Measurements from ENCODE around the gene PLEKHJ1.

- no peak for TF ChIP-seq JUNB (IDR thresholded peaks at IDR 0.05)
- TF ChIP-seq, protein P1, sequence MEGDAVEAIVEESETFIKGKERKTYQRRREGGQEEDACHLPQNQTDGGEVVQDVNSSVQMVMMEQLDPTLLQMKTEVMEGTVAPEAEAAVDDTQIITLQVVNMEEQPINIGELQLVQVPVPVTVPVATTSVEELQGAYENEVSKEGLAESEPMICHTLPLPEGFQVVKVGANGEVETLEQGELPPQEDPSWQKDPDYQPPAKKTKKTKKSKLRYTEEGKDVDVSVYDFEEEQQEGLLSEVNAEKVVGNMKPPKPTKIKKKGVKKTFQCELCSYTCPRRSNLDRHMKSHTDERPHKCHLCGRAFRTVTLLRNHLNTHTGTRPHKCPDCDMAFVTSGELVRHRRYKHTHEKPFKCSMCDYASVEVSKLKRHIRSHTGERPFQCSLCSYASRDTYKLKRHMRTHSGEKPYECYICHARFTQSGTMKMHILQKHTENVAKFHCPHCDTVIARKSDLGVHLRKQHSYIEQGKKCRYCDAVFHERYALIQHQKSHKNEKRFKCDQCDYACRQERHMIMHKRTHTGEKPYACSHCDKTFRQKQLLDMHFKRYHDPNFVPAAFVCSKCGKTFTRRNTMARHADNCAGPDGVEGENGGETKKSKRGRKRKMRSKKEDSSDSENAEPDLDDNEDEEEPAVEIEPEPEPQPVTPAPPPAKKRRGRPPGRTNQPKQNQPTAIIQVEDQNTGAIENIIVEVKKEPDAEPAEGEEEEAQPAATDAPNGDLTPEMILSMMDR (IDR thresholded peaks at IDR 0.05): no peak
- TF ChIP-seq SREBF2 (IDR thresholded peaks at IDR 0.05): no peak
- no peak for TF ChIP-seq KDM1A (IDR thresholded peaks at IDR 0.05; ENCODE audit: low read depth)
- no peak for TF ChIP-seq EP300 (IDR thresholded peaks at IDR 0.05)
- no peak for TF ChIP-seq ZNF302 (CRISPR knock-in tag; IDR thresholded peaks at IDR 0.05)
- no peak for TF ChIP-seq POLR2A (IDR thresholded peaks at IDR 0.05; ENCODE audit: low read length)
- TF ChIP-seq RFX5 (IDR thresholded peaks at IDR 0.05): no peak
- no peak for TF ChIP-seq NFE2L2 (conservative IDR thresholded peaks at IDR 0.05; ENCODE audit: low read length)
- TF ChIP-seq HDAC2 (IDR thresholded peaks at IDR 0.05): no peak
- no peak for TF ChIP-seq RAD21 (conservative IDR thresholded peaks at IDR 0.05 in 1 of 2, IDR thresholded peaks at IDR 0.05 in 1 of 2)
- TF ChIP-seq RNF2 (IDR thresholded peaks at IDR 0.05; ENCODE audit: borderline replicate concordance, low read depth): no peak
Observed at GRCh38 chr19:2268861-2269243, 32.7 kb upstream of the PLEKHJ1 start.

Measured in A549 (cell line).